NCI-H2227 treated with DMSO at 0.1 percent for 48 hours (cell line): ENCODE measurements around the gene RFX1.
"Not testable (repeated sequence)": the region's sequence is repeated elsewhere in the genome, so short reads cannot be mapped to it uniquely, and the experiment has no call there.

ENCODE experiments used
- DNase-seq: peaks from one replicate; lab custom pipeline; 2025; lab: John Stamatoyannopoulos, UW

RFX1 gene

GRCh38 chr19:13978351-13979243, 27.5 kb downstream of the RFX1 start:
- no peak for DNase-seq

- DNase-seq, result no peak
These were observed 28.3 kb downstream of the RFX1 start for GRCh38 chr19:13977803-13978202.

- no peak for DNase-seq
These were observed 29.7 kb downstream of the RFX1 start for GRCh38 chr19:13976446-13976845.

GRCh38 chr19:13975870-13976269, 30.2 kb downstream of the RFX1 start:
- no peak for DNase-seq

- DNase-seq, result no peak
These were observed 32.0 kb downstream of the RFX1 start for GRCh38 chr19:13974073-13974472.

GRCh38 chr19:13973479-13973878, 32.6 kb downstream of the RFX1 start:
- DNase-seq, result not testable (repeated sequence)

GRCh38 chr19:13972368-13973155, 33.6 kb downstream of the RFX1 start:
- DNase-seq, result no peak

GRCh38 chr19:13971868-13972267, 34.3 kb downstream of the RFX1 start:
- DNase-seq, result not testable (repeated sequence)

GRCh38 chr19:13969897-13970296, 36.2 kb downstream of the RFX1 start:
- no peak for DNase-seq

- DNase-seq, result no peak
These were observed 37.1 kb downstream of the RFX1 start for GRCh38 chr19:13968999-13969398.

- DNase-seq, result no peak
These were observed 37.7 kb downstream of the RFX1 start for GRCh38 chr19:13968383-13968935.

- DNase-seq, result not testable (repeated sequence)
These were observed 38.9 kb downstream of the RFX1 start for GRCh38 chr19:13967206-13967605.

GRCh38 chr19:13966684-13967128, 39.4 kb downstream of the RFX1 start:
- DNase-seq, result no peak

- no peak for DNase-seq
These were observed 40.0 kb downstream of the RFX1 start for GRCh38 chr19:13965926-13966683.

GRCh38 chr19:13965377-13965896, 40.7 kb downstream of the RFX1 start:
- no peak for DNase-seq

- no peak for DNase-seq
These were observed 41.3 kb downstream of the RFX1 start for GRCh38 chr19:13964776-13965175.

GRCh38 chr19:13963603-13964105, 42.5 kb downstream of the RFX1 start:
- no peak for DNase-seq

- no peak for DNase-seq
These were observed 43.2 kb downstream of the RFX1 start for GRCh38 chr19:13962699-13963602.

- DNase-seq, result no peak
These were observed 44.1 kb downstream of the RFX1 start for GRCh38 chr19:13961826-13962698.
